ENCODE results near the gene NRAP.

NRAP gene

GRCh38 chr10:113589201-113589770 lies 74.6 kb downstream of the NRAP start:
- no peak for DNase-seq (ENCODE audit: extremely low read depth, insufficient read length)
- TF ChIP-seq, protein P1, sequence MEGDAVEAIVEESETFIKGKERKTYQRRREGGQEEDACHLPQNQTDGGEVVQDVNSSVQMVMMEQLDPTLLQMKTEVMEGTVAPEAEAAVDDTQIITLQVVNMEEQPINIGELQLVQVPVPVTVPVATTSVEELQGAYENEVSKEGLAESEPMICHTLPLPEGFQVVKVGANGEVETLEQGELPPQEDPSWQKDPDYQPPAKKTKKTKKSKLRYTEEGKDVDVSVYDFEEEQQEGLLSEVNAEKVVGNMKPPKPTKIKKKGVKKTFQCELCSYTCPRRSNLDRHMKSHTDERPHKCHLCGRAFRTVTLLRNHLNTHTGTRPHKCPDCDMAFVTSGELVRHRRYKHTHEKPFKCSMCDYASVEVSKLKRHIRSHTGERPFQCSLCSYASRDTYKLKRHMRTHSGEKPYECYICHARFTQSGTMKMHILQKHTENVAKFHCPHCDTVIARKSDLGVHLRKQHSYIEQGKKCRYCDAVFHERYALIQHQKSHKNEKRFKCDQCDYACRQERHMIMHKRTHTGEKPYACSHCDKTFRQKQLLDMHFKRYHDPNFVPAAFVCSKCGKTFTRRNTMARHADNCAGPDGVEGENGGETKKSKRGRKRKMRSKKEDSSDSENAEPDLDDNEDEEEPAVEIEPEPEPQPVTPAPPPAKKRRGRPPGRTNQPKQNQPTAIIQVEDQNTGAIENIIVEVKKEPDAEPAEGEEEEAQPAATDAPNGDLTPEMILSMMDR (IDR thresholded peaks at IDR 0.05; ENCODE audit: insufficient read depth, low read length, poor library complexity, severe bottlenecking): no peak
- no peaks in the 10 kb centered on the region for H3K27me3 ChIP-seq (replicated peaks; ENCODE audit: control insufficient read depth, insufficient read depth, low read length)
- no peaks in the 10 kb centered on the region for H3K36me3 ChIP-seq (ENCODE audit: control insufficient read depth, insufficient read depth, low read length)
- no peak overlapping the region for H3K4me3 ChIP-seq (replicated peaks; ENCODE audit: low read depth, low read length)

- no peak for DNase-seq (ENCODE audit: extremely low read depth, insufficient read length)
- TF ChIP-seq, protein P1 (IDR thresholded peaks at IDR 0.05; ENCODE audit: insufficient read depth, low read length, poor library complexity, severe bottlenecking): no peak
- Histone ChIP-seq H3K4me3 (replicated peaks; ENCODE audit: low read depth, low read length) (no peak overlapping the region), H3K27me3 (replicated peaks; ENCODE audit: control insufficient read depth, insufficient read depth, low read length) (no peaks in the 10 kb centered on the region; the same call in 1 of the 2 replicates), H3K36me3 (ENCODE audit: control insufficient read depth, insufficient read depth, low read length) (no peaks in the 10 kb centered on the region)
These were observed 77.9 kb downstream of the NRAP start for GRCh38 chr10:113585949-113586348.

DNA sequence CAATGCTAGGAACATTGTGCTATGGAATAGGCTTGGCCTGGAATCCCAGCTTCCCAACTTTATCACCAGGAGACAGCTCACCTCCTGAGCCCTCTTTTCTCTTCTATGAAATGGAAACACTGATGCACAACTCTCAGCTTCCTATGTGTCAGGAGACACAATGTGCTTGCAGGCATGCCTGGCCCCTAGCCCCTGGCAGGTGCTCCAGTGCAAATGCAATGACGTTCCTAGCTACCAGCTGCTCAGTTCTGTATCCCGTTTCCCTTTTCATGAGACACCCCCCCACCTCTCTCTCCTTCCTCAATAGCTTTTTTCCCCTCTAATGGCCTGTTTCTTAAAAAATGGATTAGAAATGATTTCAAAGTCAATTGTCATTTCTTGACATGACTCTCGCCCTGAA lies 80.3 kb downstream of the NRAP start:
- H3K4me3 ChIP-seq (replicated peaks; ENCODE audit: low read depth, low read length): no peak overlapping the region
- H3K36me3 ChIP-seq (ENCODE audit: control insufficient read depth, insufficient read depth, low read length): no peaks in the 10 kb centered on the region
- H3K27me3 ChIP-seq (replicated peaks; ENCODE audit: control insufficient read depth, insufficient read depth, low read length): no peaks in the 10 kb centered on the region; the same call in 1 of the 2 replicates
- TF ChIP-seq, protein P1 (IDR thresholded peaks at IDR 0.05; ENCODE audit: insufficient read depth, low read length, poor library complexity, severe bottlenecking): no peak
- no peak for DNase-seq (ENCODE audit: extremely low read depth, insufficient read length)

GRCh38 chr10:113581092-113581491 lies 82.7 kb downstream of the NRAP start:
- TF ChIP-seq, protein P1 (IDR thresholded peaks at IDR 0.05; ENCODE audit: insufficient read depth, low read length, poor library complexity, severe bottlenecking): no peak
- no peak for DNase-seq (ENCODE audit: extremely low read depth, insufficient read length)
- no peaks in the 10 kb centered on the region; the same call in 1 of the 2 replicates for H3K27me3 ChIP-seq (replicated peaks; ENCODE audit: control insufficient read depth, insufficient read depth, low read length)

DNA sequence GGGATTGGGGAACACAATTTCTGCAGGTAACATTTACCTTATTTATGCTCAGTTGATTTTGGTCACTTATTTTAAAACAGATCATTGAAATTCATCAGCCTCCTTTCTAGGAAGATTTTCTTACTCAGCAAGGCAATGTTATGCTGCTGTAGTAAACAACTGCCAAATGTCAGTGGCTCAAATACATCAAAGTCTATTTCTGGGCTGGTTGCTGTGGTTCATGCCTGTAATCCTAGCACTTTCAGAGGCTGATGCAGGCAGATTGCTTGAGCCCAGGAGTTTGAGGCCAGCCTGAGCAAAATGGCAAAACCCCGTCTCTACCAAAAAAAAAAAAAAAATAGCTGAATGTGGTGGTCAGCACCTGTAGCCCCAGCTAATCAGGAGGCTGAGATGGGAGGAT lies 85.1 kb downstream of the NRAP start:
- Histone ChIP-seq H3K4me3 (replicated peaks; ENCODE audit: low read depth, low read length) (no peak overlapping the region), H3K36me3 (ENCODE audit: control insufficient read depth, insufficient read depth, low read length) (no peaks in the 10 kb centered on the region), H3K27me3 (replicated peaks; ENCODE audit: control insufficient read depth, insufficient read depth, low read length) (no peaks in the 10 kb centered on the region; the same call in 1 of the 2 replicates)
- TF ChIP-seq, protein P1 (IDR thresholded peaks at IDR 0.05; ENCODE audit: insufficient read depth, low read length, poor library complexity, severe bottlenecking): no peak
- no peak for DNase-seq (ENCODE audit: extremely low read depth, insufficient read length)

More at GRCh38 chr10:113581092-113581491, 82.7 kb downstream of the NRAP start:
- H3K4me3 ChIP-seq (replicated peaks; ENCODE audit: low read depth, low read length): no peak overlapping the region
- no peaks in the 10 kb centered on the region for H3K36me3 ChIP-seq (ENCODE audit: control insufficient read depth, insufficient read depth, low read length)

GRCh38 chr10:113576852-113577251 lies 87.0 kb downstream of the NRAP start:
- no peak for DNase-seq (ENCODE audit: extremely low read depth, insufficient read length)
- Histone ChIP-seq H3K36me3 (ENCODE audit: control insufficient read depth, insufficient read depth, low read length) (no peaks in the 10 kb centered on the region), H3K4me3 (replicated peaks; ENCODE audit: low read depth, low read length) (no peak overlapping the region), H3K27me3 (replicated peaks; ENCODE audit: control insufficient read depth, insufficient read depth, low read length) (peaks cover 2% of the 10 kb centered on the region; the same call in 1 of the 2 replicates)
- TF ChIP-seq, protein P1 (IDR thresholded peaks at IDR 0.05; ENCODE audit: insufficient read depth, low read length, poor library complexity, severe bottlenecking): no peak
